Measurements from ENCODE around the gene PLEKHO2. TPM values are rescaled to one million over a fixed set of nuclear protein-coding genes. Genes with fewer than 3 reads are reported as not detected.

The PLEKHO2 gene
- total and polyA plus RNA-seq, 2 donors (not counting 3 experiments of a cell fraction or from before 2014, with no cell fraction given) = 21.9 to 24.9 TPM

DNA sequence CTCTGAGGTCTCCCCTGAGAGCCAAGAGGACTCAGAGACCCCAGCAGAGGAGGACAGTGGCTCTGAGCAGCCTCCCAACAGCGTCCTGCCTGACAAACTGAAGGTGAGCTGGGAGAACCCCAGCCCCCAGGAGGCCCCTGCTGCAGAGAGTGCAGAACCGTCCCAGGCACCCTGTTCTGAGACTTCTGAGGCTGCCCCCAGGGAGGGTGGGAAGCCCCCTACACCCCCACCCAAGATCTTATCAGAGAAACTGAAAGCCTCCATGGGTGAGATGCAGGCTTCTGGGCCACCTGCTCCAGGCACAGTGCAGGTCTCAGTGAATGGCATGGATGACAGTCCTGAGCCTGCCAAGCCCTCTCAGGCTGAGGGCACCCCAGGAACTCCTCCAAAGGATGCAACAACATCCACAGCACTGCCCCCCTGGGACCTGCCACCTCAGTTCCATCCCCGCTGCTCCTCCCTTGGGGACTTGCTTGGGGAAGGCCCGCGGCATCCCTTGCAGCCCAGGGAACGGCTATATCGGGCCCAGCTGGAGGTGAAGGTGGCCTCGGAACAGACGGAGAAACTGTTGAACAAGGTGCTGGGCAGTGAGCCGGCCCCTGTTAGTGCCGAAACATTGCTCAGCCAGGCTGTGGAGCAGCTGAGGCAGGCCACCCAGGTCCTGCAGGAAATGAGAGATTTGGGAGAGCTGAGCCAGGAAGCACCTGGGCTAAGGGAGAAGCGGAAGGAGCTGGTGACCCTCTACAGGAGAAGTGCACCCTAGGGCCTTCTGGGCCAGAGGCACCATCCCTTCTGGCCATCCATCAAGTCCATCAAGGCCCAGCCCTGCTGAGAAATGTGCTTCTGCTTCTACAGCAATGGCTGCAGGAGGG lies 23.6 kb downstream of the PLEKHO2 start:
- Histone ChIP-seq H3K36me3 (ENCODE audit: control insufficient read depth in 2 of 2, extremely low read depth in 1 of 2, insufficient read depth in 2 of 2, low read length in 2 of 2) (peaks cover 1 to 44% of the 10 kb centered on the region in 2 experiments), H3K9ac (replicated peaks; ENCODE audit: extremely low read depth, insufficient read depth, low read length) (no peak overlapping the region), H2AFZ (ENCODE audit: low read depth, low read length) (no peak overlapping the region), H3K79me2 (ENCODE audit: control insufficient read depth, insufficient read depth, low read length) (no peaks in the 10 kb centered on the region), H3K27me3 (ENCODE audit: control insufficient read depth in 2 of 2, insufficient read depth in 2 of 2, low read length in 2 of 2) (no peaks in the 10 kb centered on the region), H3K4me3 (replicated peaks in 1 of 3; ENCODE audit: insufficient read depth in 1 of 3, low read depth in 1 of 3, low read length in 3 of 3) (no peak overlapping the region), H3K4me1 (ENCODE audit: control insufficient read depth, extremely low read depth, insufficient read depth, low read length) (peaks cover 3% of the 10 kb centered on the region), H3K9me3 (replicated peaks; ENCODE audit: control insufficient read depth, insufficient read depth, low read length) (no peaks in the 10 kb centered on the region), H3K9me1 (replicated peaks; ENCODE audit: control insufficient read depth, extremely low read depth, insufficient read depth, low read length) (no peaks in the 10 kb centered on the region), H3K27ac (ENCODE audit: insufficient read depth, low read depth, low read length) (no peak overlapping the region), H3K4me2 (ENCODE audit: insufficient read depth, low read length) (no peak overlapping the region), H4K20me1 (replicated peaks; ENCODE audit: control insufficient read depth, extremely low read depth, insufficient read depth, low read length) (no peaks in the 10 kb centered on the region)
- intact Hi-C loops (cut with micrococcal nuclease) (no loop called here), dilution Hi-C loops (cut with MboI; ENCODE audit: extremely low pct_ligation_motif_present, low sequenced_read_pairs) (no loop called here)
- BruUV-seq (replicated peaks) = no TSS peak
- no peak for TF ChIP-seq CTCF (IDR thresholded peaks at IDR 0.05; ENCODE audit: extremely low read depth in 1 of 2, insufficient read depth in 1 of 2, low read depth in 1 of 2, low read length in 2 of 2)
- no peak for TF ChIP-seq GATA2 (IDR thresholded peaks at IDR 0.05; ENCODE audit: insufficient read depth, insufficient read length, low read depth, low read length)
- no peak for TF ChIP-seq MAX (IDR thresholded peaks at IDR 0.05; ENCODE audit: insufficient read depth, insufficient read length)
- no peak for TF ChIP-seq FOS (IDR thresholded peaks at IDR 0.05; ENCODE audit: borderline replicate concordance, insufficient read depth, low read length)
- no peak for TF ChIP-seq POLR2AphosphoS5 (IDR thresholded peaks at IDR 0.05; ENCODE audit: insufficient read depth, low read depth, low read length)
- TF ChIP-seq MYC (IDR thresholded peaks at IDR 0.05; ENCODE audit: low read depth, low read length) = no peak
- no peak for TF ChIP-seq JUN (IDR thresholded peaks at IDR 0.05; ENCODE audit: borderline replicate concordance, insufficient read depth, insufficient read length, low read depth)
- no peak for TF ChIP-seq EZH2 (IDR thresholded peaks at IDR 0.05; ENCODE audit: borderline replicate concordance, low read depth, low read length, severe bottlenecking)
- no peak for TF ChIP-seq POLR2A (IDR thresholded peaks at IDR 0.05; ENCODE audit: low read depth, low read length)
- ChIA-PET POLR2A (no interaction called here), CTCF (interaction anchor here (0.9 to 4.0 kb wide), 4 partner anchors 8 to 67 kb away, joined by 3 to 13 read pairs (median 5); no protein-coding TSS in a partner anchor)
- DNase-seq (ENCODE audit: low read depth, low spot score) = no peak
- no peak for FAIRE-seq
